Kidney (tissue), 14 donors: ENCODE data around the gene HNRNPR. TPM values are rescaled to one million over a fixed set of nuclear protein-coding genes. Genes with fewer than 3 reads are reported as not detected.
"Not testable (repeated sequence)": the region's sequence is repeated elsewhere in the genome, so short reads cannot be mapped to it uniquely, and the experiment has no call there.

ENCODE experiments used
- DNase-seq, 5 donors: peaks; one replicate each; pipeline ENCODE4 v3.0.0-alpha.2; 2013 to 2020
- FAIRE-seq: peaks from 2 replicates; lab custom pipeline; 2012; peaks lifted over from hg19 to GRCh38; lab: Jason Lieb, UNC
- H3K27ac ChIP-seq, 2 donors: one replicate each; pipeline ENCODE4 v1.7.0; 2013; ENCODE audit warnings: low read depth in 2 of 2, low read length in 2 of 2, inconsistent platforms in 1 of 2
- H3K27me3 ChIP-seq: one replicate; pipeline ENCODE4 v1.7.1; 2013; ENCODE audit warnings: low read length, inconsistent platforms; ENCODE audit not compliant: control insufficient read depth, insufficient read depth
- H3K36me3 ChIP-seq, 3 donors: one replicate each; pipeline versions ENCODE4 v1.7.0 to v1.7.1; 2013; ENCODE audit warnings: low read length in 3 of 3, control low read depth in 1 of 3, inconsistent platforms in 1 of 3; ENCODE audit not compliant: insufficient read depth in 3 of 3, control insufficient read depth in 2 of 3
- H3K4me1 ChIP-seq, 3 donors: one replicate each; pipeline versions ENCODE4 v1.7.0 to v1.7.1; 2013; ENCODE audit warnings: low read length in 3 of 3, inconsistent platforms in 1 of 3, low read depth in 1 of 3; ENCODE audit not compliant: control insufficient read depth in 2 of 3, insufficient read depth in 2 of 3
- H3K4me3 ChIP-seq, 3 donors: one replicate each; pipeline versions ENCODE4 v1.7.0 to v1.8.1; 2013; ENCODE audit warnings: low read length in 3 of 3, control low read depth in 1 of 3, inconsistent platforms in 1 of 3
- H3K9ac ChIP-seq, 3 donors: one replicate each; pipeline versions ENCODE4 v1.7.0 to v1.7.1; 2013; ENCODE audit warnings: low read length in 3 of 3, control low read depth in 1 of 3, inconsistent platforms in 1 of 3
- H3K9me3 ChIP-seq, 3 donors: one replicate each; pipeline versions ENCODE4 v1.7.0 to v1.7.1; 2013; ENCODE audit warnings: low read length in 3 of 3, control low read depth in 1 of 3, inconsistent platforms in 1 of 3; ENCODE audit not compliant: control insufficient read depth in 2 of 3, insufficient read depth in 1 of 3
- CTCF ChIP-seq: IDR thresholded peaks from 3 replicates; pipeline ENCODE4 v1.5.1; 2012; ENCODE audit warnings: mild to moderate bottlenecking, moderate library complexity, borderline replicate concordance; ENCODE audit not compliant: insufficient read depth; ENCODE audit errors: extremely low read depth
- intact Hi-C: fragments of 100-400 bp; cut with DNase I; formaldehyde crosslinking; loops from one replicate; pipeline ENCODE4 v1.11.1; 2022
- polyA plus RNA-seq: library from polyadenylated mRNA; stranded (reverse); fragments of 350-450 nt; fragmentation: Illumina TruSeq; extraction: RNeasy Lipid Tissue Mini Kit (QIAGEN cat#74804); gene quantifications from one replicate; pipeline ENCODE4 v1.2.3, GENCODE V29; 2014; ENCODE audit warnings: low read depth, low replicate concordance; ENCODE audit not compliant: insufficient read depth
- total RNA-seq: library from RNA; stranded (reverse); fragmentation: NEBNext Ultra II Directional; extraction: Animal tissue kit (Norgen Biotek cat#: 25700); gene quantifications from one replicate; pipeline ENCODE4 v1.2.1, GENCODE V29; 2021
- donor health status: control.
- donor health status: control.
- donor health status: control.
- donor health status: control.
- donor health status: control.
- donor health status: DM: yes; HTN: yes; CAD: no.
- donor health status: Normal renal cell carcinoma (clear cell type).

The HNRNPR gene
- total and polyA plus RNA-seq, 2 donors from 2014 or later, result 45.3 to 126 TPM

GRCh38 chr1:23263380-23263887 lies 80.7 kb downstream of the HNRNPR start:
- H3K36me3 ChIP-seq, result no peaks in the 10 kb centered on the region
- intact Hi-C loops, result no loop called here
- no peak overlapping the region for H3K4me3 ChIP-seq
- H3K9me3 ChIP-seq, result no peaks in the 10 kb centered on the region
- H3K27ac ChIP-seq, result no peak overlapping the region
- no peak for TF ChIP-seq CTCF
- FAIRE-seq, result no peak
- H3K4me1 ChIP-seq, result no peaks in the 10 kb centered on the region
- no peak for DNase-seq
- no peaks in the 10 kb centered on the region for H3K27me3 ChIP-seq
- no peak overlapping the region for H3K9ac ChIP-seq

DNA sequence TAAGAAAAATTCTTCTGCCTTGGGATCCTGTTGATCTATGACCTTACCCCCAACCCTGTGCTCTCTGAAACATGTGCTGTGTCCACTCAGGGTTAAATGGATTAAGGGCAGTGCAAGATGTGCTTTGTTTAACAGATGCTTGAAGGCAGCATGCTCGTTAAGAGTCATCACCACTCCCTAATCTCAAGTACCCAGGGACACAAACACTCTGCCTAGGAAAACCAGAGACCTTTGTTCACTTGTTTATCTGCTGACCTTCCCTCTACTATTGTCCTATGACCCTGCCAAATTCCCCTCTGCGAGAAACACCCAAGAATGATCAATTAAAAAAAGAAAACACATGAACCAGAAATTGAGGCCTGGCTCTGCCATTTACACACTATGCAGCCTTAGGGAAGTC lies 86.0 kb downstream of the HNRNPR start:
- H3K9me3 ChIP-seq, intact Hi-C loops, H3K4me1 ChIP-seq, DNase-seq, H3K4me3 ChIP-seq, H3K27ac ChIP-seq, H3K27me3 ChIP-seq, FAIRE-seq, H3K9ac ChIP-seq, H3K36me3 ChIP-seq: not testable (repeated sequence)

- intact Hi-C loops, FAIRE-seq, H3K36me3 ChIP-seq, H3K9me3 ChIP-seq, H3K9ac ChIP-seq, H3K4me1 ChIP-seq, DNase-seq, H3K4me3 ChIP-seq, H3K27me3 ChIP-seq, H3K27ac ChIP-seq: not testable (repeated sequence)
These were observed 86.7 kb downstream of the HNRNPR start for GRCh38 chr1:23257371-23257770.

Other genes starting within 250 kb of the HNRNPR start
- 39.0 TPM for gene LUZP1, start 175.4 kb downstream of the HNRNPR start, total RNA-seq
- gene LUZP1, start 175.4 kb downstream of the HNRNPR start, polyA plus RNA-seq, result 6.7 TPM
- gene HTR1D, start 126.8 kb downstream of the HNRNPR start, total RNA-seq, result 0.09 TPM
- not detected for gene HTR1D, start 126.8 kb downstream of the HNRNPR start, polyA plus RNA-seq
- 19.8 TPM for gene ZNF436, start 25.6 kb upstream of the HNRNPR start, total RNA-seq
- 4.6 TPM for gene ZNF436, start 25.6 kb upstream of the HNRNPR start, polyA plus RNA-seq
- 46.3 TPM for gene TCEA3, start 80.5 kb upstream of the HNRNPR start, total RNA-seq
- gene TCEA3, start 80.5 kb upstream of the HNRNPR start, polyA plus RNA-seq, result 93.2 TPM
- gene ASAP3, start 139.9 kb upstream of the HNRNPR start, total RNA-seq, result 37.8 TPM
- gene ASAP3, start 139.9 kb upstream of the HNRNPR start, polyA plus RNA-seq, result 29.9 TPM
- 0.50 TPM for gene E2F2, start 186.9 kb upstream of the HNRNPR start, total RNA-seq
- gene E2F2, start 186.9 kb upstream of the HNRNPR start, polyA plus RNA-seq, result not detected
- gene ID3, start 215.2 kb upstream of the HNRNPR start, total RNA-seq, result 97.8 TPM
- 157 TPM for gene ID3, start 215.2 kb upstream of the HNRNPR start, polyA plus RNA-seq